Activated CD8-positive, alpha-beta memory T cell treated with anti-CD3 and anti-CD28 coated beads, Interleukin-2, amount 10 ng/mL, durations not matched to agents 7 days and 5 days (primary cell): ENCODE results near the gene SLC14A1. TPM values are rescaled to one million over a fixed set of nuclear protein-coding genes. Genes with fewer than 3 reads are reported as not detected.

Source experiments
- ATAC-seq: fragments of 150-1000 bp; cut with Tn5 transposase; one replicate; pipeline ENCODE4 v1.10.0; 2021; ENCODE audit warnings: moderate library complexity
- CTCF ChIA-PET: fragments of 350-600 bp; sonication (Branson Sonifier 250); formaldehyde crosslinking; loops from one replicate; lab custom pipeline; 2021; ENCODE audit warnings: antibody characterized with exemption; lab: Charles Lee
- DNase-seq: peaks from one replicate; pipeline ENCODE4 v3.0.0-alpha.2; 2020
- H3K27ac Mint-ChIP-seq: one replicate; pipeline ENCODE4 v1.8.0; 2021; ENCODE audit warnings: mild to moderate bottlenecking, mixed read lengths
- H3K27me3 Mint-ChIP-seq: one replicate; pipeline ENCODE4 v1.8.0; 2021; ENCODE audit warnings: mixed read lengths
- H3K36me3 Mint-ChIP-seq: one replicate; pipeline ENCODE4 v1.8.0; 2021; ENCODE audit warnings: mild to moderate bottlenecking, mixed read lengths
- H3K4me1 Mint-ChIP-seq: one replicate; pipeline ENCODE4 v1.8.0; 2021; ENCODE audit warnings: mixed read lengths
- H3K4me3 Mint-ChIP-seq: one replicate; pipeline ENCODE4 v1.8.0; 2021; ENCODE audit warnings: mild to moderate bottlenecking, moderate library complexity, mixed read lengths
- H3K9me3 Mint-ChIP-seq: one replicate; pipeline ENCODE4 v1.8.0; 2022; ENCODE audit warnings: low read depth, mixed read lengths
- total RNA-seq, 2 experiments: library from RNA; stranded (reverse); gene quantifications; one replicate each; pipeline ENCODE4 v1.2.3, GENCODE V29; 2021

SLC14A1 gene
- 10 to 100 TPM in 1 of 2 experiments, 1 to 10 TPM in 1; 6.8 to 14.8 TPM for total RNA-seq

DNA sequence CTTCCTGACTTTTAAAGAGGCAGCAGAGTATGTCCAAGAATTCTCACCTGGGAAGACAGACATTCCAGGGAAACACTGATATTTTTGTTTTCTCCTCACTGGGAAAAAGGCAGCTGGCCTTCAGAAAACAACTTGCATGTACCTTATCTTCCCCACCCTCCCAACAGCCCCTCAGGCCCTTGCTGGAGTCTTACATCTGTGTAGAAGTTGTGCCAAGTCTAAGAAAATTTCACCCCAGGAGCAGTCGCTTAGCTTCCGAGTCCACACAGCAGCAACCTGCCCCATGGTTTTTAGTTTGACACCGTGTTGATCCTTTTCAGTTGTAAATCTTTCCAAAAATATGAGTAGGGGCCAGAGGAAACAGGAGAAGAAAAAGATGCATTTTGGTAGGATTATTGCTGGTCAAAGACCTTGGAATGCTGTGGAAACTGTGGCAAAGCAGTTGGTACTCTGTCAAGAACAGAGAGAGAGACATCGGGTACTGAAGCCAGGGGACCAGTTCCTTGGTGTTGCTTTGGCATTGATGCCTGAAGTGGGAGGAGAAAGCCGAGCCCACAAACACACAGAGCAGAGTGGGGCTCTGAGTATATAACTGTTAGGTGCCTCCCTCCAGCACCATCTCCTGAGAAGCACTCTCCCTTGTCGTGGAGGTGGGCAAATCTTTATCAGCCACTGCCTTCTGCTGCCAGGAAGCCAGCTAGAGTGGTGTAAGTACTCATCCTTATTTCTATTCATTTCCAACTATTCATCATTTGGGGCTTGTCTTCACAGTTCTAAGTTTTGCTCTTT, at the start of gene SLC14A1:
TSS of gene SLC14A1 (plus strand) at position 615 of the 789 bp plus-strand sequence. CDS start 6,140 bp downstream, outside the sequence.
- no peaks in the 10 kb centered on the region for H3K9me3 Mint-ChIP-seq
- H3K4me1 Mint-ChIP-seq = peaks cover 5% of the 10 kb centered on the region
- DNase-seq (no peak), ATAC-seq (no peak)
- peaks cover 2% of the 10 kb centered on the region for H3K27me3 Mint-ChIP-seq
- CTCF ChIA-PET = interaction anchor here (0.9 to 8.3 kb wide), 17 partner anchors 10 to 350 kb away, joined by 3 to 50 read pairs (median 4); no protein-coding TSS in a partner anchor
- no peak within 1 kb of the TSS for H3K4me3 Mint-ChIP-seq
- H3K27ac Mint-ChIP-seq = no peak within 1 kb of the TSS
- no peaks in the 10 kb centered on the region for H3K36me3 Mint-ChIP-seq

DNA sequence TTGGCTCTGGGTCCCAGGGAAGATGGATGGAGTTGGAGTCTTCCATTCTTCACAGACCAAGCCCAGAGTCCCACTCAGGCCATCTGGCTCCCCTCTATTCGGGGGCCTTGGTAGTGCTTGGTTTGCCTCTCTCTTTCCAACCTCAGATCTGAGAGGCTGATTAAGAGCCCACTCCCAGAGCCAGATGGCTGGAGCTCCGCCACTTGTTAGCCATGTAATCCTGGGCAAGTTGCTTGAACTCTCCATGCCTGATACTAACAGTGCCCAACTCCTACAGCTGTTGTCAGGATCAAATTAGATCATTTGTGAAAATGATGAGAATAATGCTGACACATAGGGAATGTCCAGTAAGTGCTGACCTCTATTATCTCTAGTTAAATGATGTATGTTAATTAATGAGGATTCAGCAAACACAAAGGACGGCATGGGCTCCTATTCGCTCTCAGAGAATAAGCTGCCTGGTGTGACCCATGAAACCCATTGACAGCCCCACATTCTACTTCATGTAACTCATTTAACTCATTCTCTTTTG, 46.6 kb upstream of the SLC14A1 start:
- H3K9me3 Mint-ChIP-seq = no peaks in the 10 kb centered on the region
- CTCF ChIA-PET = interaction anchor here (1.7 to 2.6 kb wide), 2 partner anchors 10 to 12 kb away, joined by 6 to 8 read pairs; no protein-coding TSS in a partner anchor
- peaks cover 4% of the 10 kb centered on the region for H3K4me1 Mint-ChIP-seq
- H3K27me3 Mint-ChIP-seq = peaks cover 5% of the 10 kb centered on the region
- ATAC-seq = no peak
- no peak for DNase-seq
- no peaks in the 10 kb centered on the region for H3K36me3 Mint-ChIP-seq
- H3K4me3 Mint-ChIP-seq = no peak overlapping the region
- H3K27ac Mint-ChIP-seq = no peak overlapping the region

DNA sequence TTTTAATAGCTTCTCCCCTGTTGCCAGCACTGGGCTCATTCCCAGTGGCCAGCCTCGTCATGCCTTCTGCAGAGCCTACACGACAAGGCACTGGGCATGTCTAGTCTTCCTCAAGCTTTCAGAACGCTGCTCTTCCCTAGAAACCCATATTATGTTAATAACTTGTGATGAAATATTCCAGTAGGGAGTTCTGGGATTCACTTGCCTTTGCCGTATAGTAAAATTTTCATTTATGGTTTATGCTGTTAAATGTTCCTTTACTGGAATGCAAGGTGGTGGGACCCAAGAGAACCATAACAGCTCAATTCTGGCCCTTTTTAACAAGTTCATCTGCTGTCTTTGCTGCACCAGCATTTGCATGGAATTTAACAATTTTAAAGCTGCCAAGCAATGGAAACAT, 45.5 kb upstream of the SLC14A1 start:
- H3K36me3 Mint-ChIP-seq = peaks cover 3% of the 10 kb centered on the region

DNA sequence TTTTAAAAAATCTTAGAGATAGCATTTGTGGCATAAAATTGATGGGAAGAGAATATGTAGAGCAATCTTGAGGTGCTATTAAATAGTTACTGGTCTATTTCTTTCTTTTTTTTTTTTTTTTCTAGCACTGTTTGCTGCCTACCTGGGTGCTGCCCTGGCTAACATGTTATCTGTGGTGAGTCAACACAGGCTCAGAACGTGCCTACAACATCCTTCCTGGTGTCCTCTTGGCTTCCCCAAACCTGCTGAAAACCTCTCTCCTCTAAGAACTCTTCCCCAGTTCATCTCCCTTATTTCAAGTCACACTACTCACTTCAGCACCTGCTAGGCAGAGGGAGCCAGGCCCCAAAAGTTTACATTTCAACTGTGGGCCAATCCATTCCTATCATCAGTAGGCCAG, 45.1 kb upstream of the SLC14A1 start:
- Mint-ChIP-seq H3K36me3 (peaks cover 3% of the 10 kb centered on the region), H3K27ac (no peak overlapping the region), H3K9me3 (no peaks in the 10 kb centered on the region), H3K4me1 (peaks cover 12% of the 10 kb centered on the region), H3K4me3 (no peak overlapping the region), H3K27me3 (peaks cover 5% of the 10 kb centered on the region)
- ATAC-seq (no peak), DNase-seq (no peak)
- CTCF ChIA-PET = interaction anchor here (1.7 to 2.6 kb wide), 2 partner anchors 9 to 14 kb away, joined by 6 to 8 read pairs; no protein-coding TSS in a partner anchor

More for the DNA sequence above, 45.5 kb upstream of the SLC14A1 start:
- peaks cover 5% of the 10 kb centered on the region for H3K27me3 Mint-ChIP-seq
- H3K9me3 Mint-ChIP-seq = no peaks in the 10 kb centered on the region
- H3K4me1 Mint-ChIP-seq = peaks cover 8% of the 10 kb centered on the region
- ATAC-seq (no peak), DNase-seq (no peak)
- no peak overlapping the region for H3K4me3 Mint-ChIP-seq
- CTCF ChIA-PET = interaction anchor here (1.7 to 2.6 kb wide), 2 partner anchors 9 to 13 kb away, joined by 6 to 8 read pairs; no protein-coding TSS in a partner anchor
- H3K27ac Mint-ChIP-seq = no peak overlapping the region

DNA sequence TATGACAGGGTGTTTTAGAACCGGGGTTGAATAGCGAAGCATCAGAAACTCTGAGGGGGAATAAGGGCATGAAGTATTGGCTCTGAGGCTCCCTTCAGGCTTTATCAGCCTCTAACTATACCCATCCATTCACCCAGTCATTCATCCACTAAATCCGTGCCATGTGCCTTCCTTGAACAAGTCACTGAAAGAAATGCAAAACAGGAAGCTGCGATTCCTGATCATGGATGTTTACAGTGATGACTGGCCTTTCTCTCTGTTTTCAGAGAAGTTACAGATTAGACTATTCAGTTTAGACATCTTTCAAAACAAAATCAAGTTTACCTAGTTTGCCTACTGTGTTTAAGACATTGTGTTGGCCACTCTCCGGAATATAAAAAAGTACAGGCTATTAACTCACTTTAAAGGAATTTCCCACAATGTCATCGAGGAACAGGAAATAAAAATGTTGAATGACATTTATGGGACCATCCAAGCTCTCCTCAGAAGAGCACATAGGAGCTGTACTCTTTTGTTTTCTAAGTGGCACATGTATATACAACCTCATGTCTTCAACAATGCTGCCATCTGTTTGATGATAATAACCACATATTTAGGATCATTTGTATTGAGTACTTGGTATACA, 43.8 kb upstream of the SLC14A1 start:
- peaks cover 23% of the 10 kb centered on the region for H3K4me1 Mint-ChIP-seq
- CTCF ChIA-PET = no interaction called here
- peaks cover 9% of the 10 kb centered on the region for H3K27me3 Mint-ChIP-seq
- DNase-seq (no peak), ATAC-seq (no peak)
- no peaks in the 10 kb centered on the region for H3K9me3 Mint-ChIP-seq
- peaks cover 5% of the 10 kb centered on the region for H3K36me3 Mint-ChIP-seq
- no peak overlapping the region for H3K4me3 Mint-ChIP-seq
- no peak overlapping the region for H3K27ac Mint-ChIP-seq

DNA sequence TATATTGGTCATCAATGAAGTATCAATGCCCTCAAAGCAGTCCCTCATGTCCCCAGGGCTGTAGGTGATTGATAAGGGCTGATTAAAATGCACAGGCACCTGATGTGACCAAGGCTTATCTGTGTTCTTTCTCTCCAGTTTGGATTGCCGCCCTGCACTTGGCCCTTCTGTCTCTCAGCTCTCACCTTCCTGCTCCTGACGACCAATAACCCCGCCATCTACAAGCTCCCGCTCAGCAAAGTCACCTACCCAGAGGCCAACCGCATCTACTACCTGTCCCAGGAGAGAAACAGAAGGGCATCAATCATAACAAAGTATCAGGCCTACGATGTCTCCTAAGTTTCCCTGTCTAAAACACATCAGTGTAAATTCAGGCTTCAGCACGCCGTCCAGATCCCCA, 41.8 kb upstream of the SLC14A1 start:
- CTCF ChIA-PET = interaction anchor here (0.9 to 1.1 kb wide), 2 partner anchors 16 to 200 kb away, joined by 3 to 5 read pairs; no protein-coding TSS in a partner anchor
- Mint-ChIP-seq H3K27me3 (peaks cover 9% of the 10 kb centered on the region), H3K36me3 (peaks cover 5% of the 10 kb centered on the region), H3K27ac (no peak overlapping the region), H3K9me3 (no peaks in the 10 kb centered on the region), H3K4me1 (peaks cover 41% of the 10 kb centered on the region), H3K4me3 (no peak overlapping the region)
- ATAC-seq (no peak), DNase-seq (no peak)

DNA sequence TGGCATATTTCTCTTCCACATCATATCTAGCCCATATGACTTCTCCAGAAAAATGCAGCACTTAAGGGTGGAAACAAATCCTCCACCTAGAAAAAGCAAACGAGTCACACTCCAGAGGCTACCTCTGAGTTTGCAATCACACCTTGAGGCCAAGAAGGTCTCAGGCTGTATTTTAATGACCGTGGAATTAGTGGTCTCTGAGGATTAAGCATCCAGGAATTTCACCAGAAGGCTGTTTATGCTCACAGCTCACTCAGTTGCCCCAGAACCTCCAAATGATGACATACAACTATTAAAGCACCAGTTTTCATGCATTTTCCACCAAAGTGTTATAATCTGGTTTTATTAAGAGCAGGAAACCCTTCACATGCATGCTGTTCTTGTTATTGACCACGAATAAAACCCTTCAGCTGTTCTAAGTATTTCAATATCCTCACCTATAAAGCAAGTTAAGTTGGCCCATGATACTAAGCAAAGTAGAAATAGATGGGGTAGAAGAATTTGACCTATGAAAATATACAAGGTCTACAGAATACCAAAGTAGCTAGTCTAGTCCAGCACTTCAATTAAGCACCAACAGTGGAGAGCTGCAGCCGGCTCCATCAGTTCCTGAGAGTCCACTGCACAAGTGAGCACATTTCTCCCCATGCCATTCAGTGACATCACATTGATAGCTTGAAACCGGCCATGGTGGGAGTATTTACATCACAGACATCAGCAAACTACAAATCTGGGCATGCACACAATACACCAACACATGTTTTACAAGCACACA, 39.5 kb upstream of the SLC14A1 start:
- H3K27me3 Mint-ChIP-seq = peaks cover 9% of the 10 kb centered on the region
- no peak overlapping the region for H3K4me3 Mint-ChIP-seq
- CTCF ChIA-PET = interaction anchor here (1.1 to 1.6 kb wide), 5 partner anchors 16 to 196 kb away, joined by 3 to 8 read pairs (median 3); no protein-coding TSS in a partner anchor
- peak overlapping the region; percentile 37 for H3K27ac Mint-ChIP-seq
- H3K9me3 Mint-ChIP-seq = no peaks in the 10 kb centered on the region
- peaks cover 62% of the 10 kb centered on the region for H3K4me1 Mint-ChIP-seq
- no peak for DNase-seq
- peaks cover 5% of the 10 kb centered on the region for H3K36me3 Mint-ChIP-seq
- no peak for ATAC-seq

DNA sequence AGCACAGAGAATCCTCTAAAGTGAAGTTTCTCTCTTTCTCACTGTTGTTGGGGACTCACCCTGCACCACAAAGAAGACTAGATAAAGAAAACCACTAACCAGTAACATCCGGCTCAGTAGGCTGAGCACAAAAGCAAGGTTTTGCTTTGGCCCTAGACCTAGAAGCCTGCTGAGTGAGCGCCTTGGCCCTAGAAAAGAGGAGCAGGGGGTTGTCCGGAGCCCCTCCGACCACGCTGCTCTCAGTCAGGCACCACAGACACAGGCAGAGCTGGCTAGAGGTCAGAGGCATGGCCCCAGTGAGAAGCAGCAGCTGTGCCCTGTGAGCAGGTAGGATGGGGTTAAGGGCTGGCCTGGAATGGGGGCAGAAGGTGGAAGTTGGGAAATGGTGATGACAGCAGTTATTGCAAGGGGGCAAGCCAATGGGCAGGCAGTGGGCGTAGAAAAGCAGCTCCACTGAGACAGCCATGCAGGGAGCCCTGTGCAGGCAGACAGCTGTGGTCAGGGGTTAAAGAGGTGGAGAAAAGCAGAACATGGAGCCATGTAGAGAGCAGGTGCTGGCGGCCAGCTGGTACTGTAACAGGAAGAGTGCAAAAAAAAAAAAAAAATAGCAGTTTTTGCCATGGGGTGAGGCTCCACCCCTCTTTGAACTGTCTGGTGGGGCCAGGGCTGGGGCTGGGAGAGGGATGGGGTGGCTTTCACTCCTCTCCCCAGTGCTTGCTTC, 36.9 kb upstream of the SLC14A1 start:
- Mint-ChIP-seq H3K9me3 (no peaks in the 10 kb centered on the region), H3K36me3 (peaks cover 6% of the 10 kb centered on the region), H3K4me1 (peaks cover 78% of the 10 kb centered on the region), H3K27ac (peak overlapping the region; percentile 99), H3K4me3 (peak overlapping the region; percentile 81), H3K27me3 (peaks cover 4% of the 10 kb centered on the region)
- DNase-seq (peak; percentile 91), ATAC-seq (peak; percentile 80)
- CTCF ChIA-PET = interaction anchor here (0.7 to 8.1 kb wide), 12 partner anchors 9 to 387 kb away, joined by 3 to 234 read pairs (median 6); no protein-coding TSS in a partner anchor

DNA sequence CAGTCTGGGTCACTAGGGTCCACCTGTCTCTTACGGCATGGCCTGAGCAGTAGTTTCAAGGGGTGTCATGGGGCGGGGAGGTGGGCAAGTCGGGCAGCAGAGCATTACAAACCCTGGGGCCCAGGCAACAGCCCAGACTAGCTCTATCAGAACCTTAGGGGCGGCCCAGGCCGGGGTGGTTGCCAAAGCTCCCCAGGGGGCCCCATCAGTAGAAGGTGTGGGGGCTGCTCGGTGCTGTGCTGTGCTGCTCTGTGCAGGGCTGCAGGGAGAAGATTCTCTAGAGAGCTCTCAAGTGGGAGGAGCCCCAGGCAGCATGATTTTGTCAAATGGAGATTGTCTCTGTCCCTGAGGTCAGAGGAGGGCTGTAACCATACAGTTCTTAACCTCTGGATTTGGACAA, 36.4 kb upstream of the SLC14A1 start:
- H3K4me3 Mint-ChIP-seq = peak overlapping the region; percentile 81
- peaks cover 4% of the 10 kb centered on the region for H3K27me3 Mint-ChIP-seq
- CTCF ChIA-PET = interaction anchor here (0.6 to 8.1 kb wide), 14 partner anchors 9 to 386 kb away, joined by 3 to 234 read pairs (median 5); no protein-coding TSS in a partner anchor
- peaks cover 11% of the 10 kb centered on the region for H3K36me3 Mint-ChIP-seq
- H3K4me1 Mint-ChIP-seq = peaks cover 78% of the 10 kb centered on the region
- no peaks in the 10 kb centered on the region for H3K9me3 Mint-ChIP-seq
- H3K27ac Mint-ChIP-seq = peak overlapping the region; percentile 99
- DNase-seq (peak; percentile 76), ATAC-seq (peak; percentile 50)

DNA sequence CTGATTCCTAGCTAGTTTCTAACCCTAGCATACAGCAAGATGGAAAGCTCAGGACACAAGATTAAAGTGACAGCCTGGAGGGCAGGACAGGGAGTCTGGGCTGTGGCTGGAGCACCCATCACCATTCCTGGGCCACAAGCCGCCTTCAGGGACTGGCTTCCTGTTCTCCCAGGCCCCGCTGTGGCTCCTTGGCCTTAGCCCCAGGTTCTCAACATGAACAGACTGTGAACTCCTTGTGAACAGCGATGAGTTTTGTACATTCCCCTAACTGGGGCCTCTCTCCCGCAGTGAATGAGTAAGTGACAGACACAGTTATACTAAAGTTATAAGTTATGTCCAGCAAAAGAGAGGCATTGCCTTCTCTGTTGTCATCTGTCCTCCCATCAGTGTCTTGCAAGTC, 35.9 kb upstream of the SLC14A1 start:
- H3K9me3 Mint-ChIP-seq = no peaks in the 10 kb centered on the region
- peaks cover 12% of the 10 kb centered on the region for H3K36me3 Mint-ChIP-seq
- peak overlapping the region; percentile 81 for H3K4me3 Mint-ChIP-seq
- H3K4me1 Mint-ChIP-seq = peaks cover 78% of the 10 kb centered on the region
- ATAC-seq = no peak
- peaks cover 4% of the 10 kb centered on the region for H3K27me3 Mint-ChIP-seq
- peak overlapping the region; percentile 99 for H3K27ac Mint-ChIP-seq
- no peak for DNase-seq
- CTCF ChIA-PET = interaction anchor here (0.6 to 8.1 kb wide), 15 partner anchors 10 to 386 kb away, joined by 3 to 234 read pairs (median 5); no protein-coding TSS in a partner anchor

DNA sequence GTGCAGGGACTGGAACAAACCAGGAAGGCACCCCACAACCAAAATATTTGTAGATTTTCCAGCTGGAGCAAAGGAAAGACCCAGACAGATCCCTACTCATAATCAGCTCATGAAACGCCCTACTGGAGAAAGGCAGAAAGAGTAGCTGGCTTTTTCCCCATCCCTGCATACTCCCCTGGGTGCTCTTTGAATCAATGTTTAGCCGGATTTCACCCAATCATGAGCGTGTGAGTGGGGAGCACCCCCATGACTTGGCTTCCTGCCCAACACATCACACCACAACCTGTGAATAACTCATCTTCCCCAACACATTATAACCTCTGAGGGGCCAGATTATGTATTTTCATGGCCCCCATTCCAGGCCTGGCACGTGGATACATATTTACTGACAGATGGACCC, 35.1 kb upstream of the SLC14A1 start:
- Mint-ChIP-seq H3K4me1 (peaks cover 71% of the 10 kb centered on the region), H3K27ac (peak overlapping the region; percentile 99), H3K4me3 (peak overlapping the region; percentile 81), H3K27me3 (peaks cover 4% of the 10 kb centered on the region), H3K36me3 (peaks cover 12% of the 10 kb centered on the region), H3K9me3 (peaks cover under 1% of the 10 kb centered on the region)
- CTCF ChIA-PET = interaction anchor here (1.0 to 8.1 kb wide), 9 partner anchors 16 to 485 kb away, joined by 3 to 234 read pairs (median 5); a partner anchor contains a TSS
- peak; percentile 11 for ATAC-seq
- peak; percentile 81 for DNase-seq

DNA sequence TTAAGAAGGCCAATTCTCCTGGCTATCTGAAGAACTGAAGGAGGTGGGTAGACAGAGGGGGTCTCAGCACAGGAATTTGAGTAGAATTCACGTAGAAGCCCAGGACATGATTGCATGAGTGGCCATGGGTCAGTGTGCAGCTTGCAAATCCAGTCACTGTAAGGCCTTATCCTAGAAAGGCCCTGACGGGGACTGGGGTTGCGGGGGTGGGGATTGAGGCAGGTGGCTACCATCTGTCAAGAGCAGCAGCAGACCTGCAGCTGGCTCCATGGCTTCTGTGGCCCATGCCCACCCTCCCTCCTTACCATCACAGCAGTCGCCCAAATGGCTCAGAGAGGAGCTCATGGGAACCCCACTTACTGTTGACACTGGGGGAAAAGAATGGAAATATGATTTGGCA, 34.6 kb upstream of the SLC14A1 start:
- peaks cover 66% of the 10 kb centered on the region for H3K4me1 Mint-ChIP-seq
- H3K9me3 Mint-ChIP-seq = peaks cover 4% of the 10 kb centered on the region
- peaks cover 4% of the 10 kb centered on the region for H3K27me3 Mint-ChIP-seq
- H3K4me3 Mint-ChIP-seq = no peak overlapping the region
- ATAC-seq (no peak), DNase-seq (no peak)
- peak overlapping the region; percentile 99 for H3K27ac Mint-ChIP-seq
- H3K36me3 Mint-ChIP-seq = peaks cover 13% of the 10 kb centered on the region
- CTCF ChIA-PET = interaction anchor here (0.9 to 8.1 kb wide), 9 partner anchors 17 to 484 kb away, joined by 3 to 234 read pairs (median 5); a partner anchor contains a TSS
